ENCODE measurements around the gene RHPN2. TPM values are rescaled to one million over a fixed set of nuclear protein-coding genes. Genes with fewer than 3 reads are reported as not detected.

RHPN2 gene
- 2.1 TPM for total RNA-seq
- long read RNA-seq, partial matches to known transcripts: 1 of 4 reads
- long read RNA-seq, other reads (novel, unspliced or antisense): 1 of 4 reads

- DNase-seq (ENCODE audit: low spot score): peak; percentile 89
Measured at GRCh38 chr19:33064792-33065550, at the start of gene RHPN2. Gene RHPN2 (minus strand): TSS chr19:33064888. CDS start chr19:33064852, 36 bp downstream.

GRCh38 chr19:33114312-33114711 lies 49.6 kb upstream of the RHPN2 start:
- no peak for DNase-seq (ENCODE audit: low spot score)

- no peak for DNase-seq (ENCODE audit: low spot score)
Measured at GRCh38 chr19:33111587-33111986, 46.9 kb upstream of the RHPN2 start.

GRCh38 chr19:33110137-33110910 lies 45.6 kb upstream of the RHPN2 start:
- DNase-seq (ENCODE audit: low spot score): no peak

GRCh38 chr19:33108161-33108560 lies 43.5 kb upstream of the RHPN2 start:
- DNase-seq (ENCODE audit: low spot score): no peak

GRCh38 chr19:33102893-33103292 lies 38.2 kb upstream of the RHPN2 start:
- DNase-seq (ENCODE audit: low spot score): no peak

GRCh38 chr19:33100894-33101644 lies 36.4 kb upstream of the RHPN2 start:
- DNase-seq (ENCODE audit: low spot score): no peak

GRCh38 chr19:33098055-33098534 lies 33.4 kb upstream of the RHPN2 start:
- DNase-seq (ENCODE audit: low spot score): no peak

GRCh38 chr19:33096005-33096404 lies 31.3 kb upstream of the RHPN2 start:
- no peak for DNase-seq (ENCODE audit: low spot score)

- DNase-seq (ENCODE audit: low spot score): no peak
Measured at GRCh38 chr19:33094436-33095067, 29.9 kb upstream of the RHPN2 start.

- no peak for DNase-seq (ENCODE audit: low spot score)
Measured at GRCh38 chr19:33093420-33094210, 28.9 kb upstream of the RHPN2 start.

- DNase-seq (ENCODE audit: low spot score): no peak
Measured at GRCh38 chr19:33090179-33090578, 25.5 kb upstream of the RHPN2 start.

GRCh38 chr19:33089010-33089409 lies 24.3 kb upstream of the RHPN2 start:
- no peak for DNase-seq (ENCODE audit: low spot score)

GRCh38 chr19:33086955-33087354 lies 22.3 kb upstream of the RHPN2 start:
- DNase-seq (ENCODE audit: low spot score): no peak

- DNase-seq (ENCODE audit: low spot score): no peak
Measured at GRCh38 chr19:33085570-33086128, 21.0 kb upstream of the RHPN2 start.

- peak; percentile 95 for DNase-seq (ENCODE audit: low spot score)
Measured at GRCh38 chr19:33080761-33081681, 16.3 kb upstream of the RHPN2 start, which contains the start of gene GPATCH1. Gene GPATCH1 (plus strand): TSS chr19:33081181. CDS start chr19:33081194, 13 bp downstream.

GRCh38 chr19:33075519-33075918 lies 10.8 kb upstream of the RHPN2 start:
- no peak for DNase-seq (ENCODE audit: low spot score)

- DNase-seq (ENCODE audit: low spot score): no peak
Measured at GRCh38 chr19:33071887-33072286, 7.2 kb upstream of the RHPN2 start.

GRCh38 chr19:33067121-33067520 lies 2.4 kb upstream of the RHPN2 start:
- DNase-seq (ENCODE audit: low spot score): no peak
